Mesothelial cell of epicardium (in vitro differentiated cells): ENCODE data around the gene LHFPL6. TPM values are rescaled to one million over a fixed set of nuclear protein-coding genes. Genes with fewer than 3 reads are reported as not detected.

Source experiments
- DNase-seq, 2 experiments: peaks; one replicate each; pipeline ENCODE4 v3.0.0; 2021; ENCODE audit warnings: low spot score in 2 of 2; ENCODE audit not compliant: unreplicated experiment in 2 of 2
- H3K27ac Mint-ChIP-seq: 2 replicates; pipeline ENCODE4 v1.8.0; 2021; ENCODE audit warnings: mixed read lengths
- H3K27me3 Mint-ChIP-seq: 2 replicates; pipeline ENCODE4 v1.8.0; 2021; ENCODE audit warnings: low read depth, mixed read lengths
- H3K36me3 Mint-ChIP-seq: 2 replicates; pipeline ENCODE4 v1.8.0; 2021; ENCODE audit warnings: mixed read lengths
- H3K4me1 Mint-ChIP-seq: 2 replicates; pipeline ENCODE4 v1.8.0; 2021; ENCODE audit warnings: mixed read lengths
- H3K4me3 Mint-ChIP-seq: 2 replicates; pipeline ENCODE4 v1.8.0; 2021; ENCODE audit warnings: mild to moderate bottlenecking, moderate library complexity, mixed read lengths
- H3K9me3 Mint-ChIP-seq: 2 replicates; pipeline ENCODE4 v1.8.0; 2021; ENCODE audit warnings: mixed read lengths
- total RNA-seq: library from RNA; stranded (reverse); gene quantifications from 3 replicates; pipeline ENCODE4 v1.2.1, GENCODE V29; 2021
- TF ChIP-seq, protein P1 (sequence below): fragments of 200-600 bp; sonication (generic); IDR thresholded peaks from one replicate; pipeline ENCODE4 v1.5.0; 2021; ENCODE audit warnings: antibody characterized with exemption; ENCODE audit not compliant: unreplicated experiment

LHFPL6 gene
- total RNA-seq, 1 donor from 2014 or later = 18.2 TPM

DNA sequence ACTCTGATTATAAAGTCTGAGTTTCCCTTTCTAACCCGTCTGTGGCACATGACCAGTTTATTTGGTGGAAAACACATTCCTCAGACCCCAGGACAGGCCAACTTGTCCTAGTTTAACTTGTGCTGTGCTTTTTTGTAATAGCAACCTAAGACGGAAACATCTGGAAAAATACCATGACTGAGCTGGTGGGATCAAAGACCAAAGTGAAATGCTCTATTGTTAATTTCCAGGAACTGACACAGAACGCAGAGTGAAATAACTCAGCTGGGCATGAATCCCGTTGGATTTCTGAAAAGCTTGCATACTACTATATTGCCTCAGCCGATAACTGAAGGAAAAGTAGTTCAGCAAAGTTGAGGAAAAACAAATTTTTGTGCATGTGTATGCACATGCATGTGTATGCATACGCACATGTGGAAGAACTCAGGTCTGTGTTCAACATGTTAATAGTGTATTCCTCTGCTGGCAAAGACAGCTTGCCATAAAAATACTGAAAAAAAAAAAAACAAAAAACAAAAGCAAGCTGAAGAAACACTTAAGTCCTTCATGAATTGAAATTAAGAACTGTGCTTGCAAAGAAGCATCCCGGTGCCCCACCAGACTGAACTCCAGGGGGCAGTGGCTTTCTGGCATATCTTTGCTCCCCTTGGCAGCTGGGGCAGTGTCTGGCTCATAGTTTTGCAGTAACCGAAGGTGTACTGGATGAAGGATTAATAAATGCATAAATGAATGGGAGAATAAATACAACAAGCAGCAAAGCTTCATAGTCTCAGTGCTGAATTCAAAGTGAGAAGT is 187.8 kb downstream of the LHFPL6 start:
- Mint-ChIP-seq H3K27me3 (no peaks in the 10 kb centered on the region), H3K36me3 (no peaks in the 10 kb centered on the region), H3K9me3 (peaks cover 4% of the 10 kb centered on the region), H3K4me1 (peaks cover 50% of the 10 kb centered on the region), H3K27ac (no peak overlapping the region), H3K4me3 (no peak overlapping the region)
- no peak for DNase-seq
- TF ChIP-seq, protein P1, sequence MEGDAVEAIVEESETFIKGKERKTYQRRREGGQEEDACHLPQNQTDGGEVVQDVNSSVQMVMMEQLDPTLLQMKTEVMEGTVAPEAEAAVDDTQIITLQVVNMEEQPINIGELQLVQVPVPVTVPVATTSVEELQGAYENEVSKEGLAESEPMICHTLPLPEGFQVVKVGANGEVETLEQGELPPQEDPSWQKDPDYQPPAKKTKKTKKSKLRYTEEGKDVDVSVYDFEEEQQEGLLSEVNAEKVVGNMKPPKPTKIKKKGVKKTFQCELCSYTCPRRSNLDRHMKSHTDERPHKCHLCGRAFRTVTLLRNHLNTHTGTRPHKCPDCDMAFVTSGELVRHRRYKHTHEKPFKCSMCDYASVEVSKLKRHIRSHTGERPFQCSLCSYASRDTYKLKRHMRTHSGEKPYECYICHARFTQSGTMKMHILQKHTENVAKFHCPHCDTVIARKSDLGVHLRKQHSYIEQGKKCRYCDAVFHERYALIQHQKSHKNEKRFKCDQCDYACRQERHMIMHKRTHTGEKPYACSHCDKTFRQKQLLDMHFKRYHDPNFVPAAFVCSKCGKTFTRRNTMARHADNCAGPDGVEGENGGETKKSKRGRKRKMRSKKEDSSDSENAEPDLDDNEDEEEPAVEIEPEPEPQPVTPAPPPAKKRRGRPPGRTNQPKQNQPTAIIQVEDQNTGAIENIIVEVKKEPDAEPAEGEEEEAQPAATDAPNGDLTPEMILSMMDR = no peak

DNA sequence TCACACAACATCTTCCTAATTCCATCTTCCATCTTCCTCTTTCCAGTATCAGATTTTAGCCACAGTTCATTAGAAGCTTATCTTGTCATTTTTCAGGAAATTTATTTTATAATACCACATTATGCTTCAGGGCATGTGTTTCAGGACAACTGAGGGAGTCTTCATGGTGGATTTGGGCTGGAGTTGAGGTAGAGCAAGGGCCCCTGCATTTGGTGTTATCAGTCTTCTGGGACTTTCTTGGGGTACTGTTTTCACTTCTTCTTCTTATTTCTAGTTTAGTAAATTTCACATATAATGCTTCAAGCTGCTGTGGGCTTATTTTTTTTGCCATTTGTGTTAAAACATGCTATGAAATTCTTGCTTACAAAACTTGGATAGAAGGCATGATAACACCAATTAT is 188.7 kb downstream of the LHFPL6 start:
- no peak overlapping the region for H3K27ac Mint-ChIP-seq
- H3K36me3 Mint-ChIP-seq = no peaks in the 10 kb centered on the region
- TF ChIP-seq, protein P1 = no peak
- no peak overlapping the region for H3K4me3 Mint-ChIP-seq
- H3K27me3 Mint-ChIP-seq = no peaks in the 10 kb centered on the region
- no peak for DNase-seq
- peaks cover 4% of the 10 kb centered on the region for H3K9me3 Mint-ChIP-seq
- peaks cover 57% of the 10 kb centered on the region for H3K4me1 Mint-ChIP-seq

DNA sequence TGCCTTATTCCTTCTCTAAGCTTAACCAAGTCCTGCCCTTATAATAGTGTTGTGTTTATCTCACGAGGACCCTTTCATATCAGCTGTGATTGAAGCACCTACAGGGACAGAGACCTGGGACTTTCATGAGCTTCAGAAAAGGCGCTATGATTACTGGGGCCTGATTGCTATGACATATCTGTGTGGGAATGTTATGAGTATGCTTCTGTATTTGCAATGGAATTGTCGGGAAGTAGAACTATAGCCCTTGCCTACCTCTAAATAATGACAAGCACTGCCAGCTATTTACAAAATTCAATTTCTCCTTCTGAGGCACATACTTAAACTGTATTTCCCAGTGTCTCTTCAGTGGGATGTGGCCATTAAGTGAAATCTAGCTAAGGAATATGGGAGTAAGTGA is 191.5 kb downstream of the LHFPL6 start:
- H3K27ac Mint-ChIP-seq = no peak overlapping the region
- TF ChIP-seq, protein P1 = no peak
- no peak overlapping the region for H3K4me3 Mint-ChIP-seq
- DNase-seq = no peak
- H3K4me1 Mint-ChIP-seq = peaks cover 37% of the 10 kb centered on the region
- no peaks in the 10 kb centered on the region for H3K36me3 Mint-ChIP-seq
- no peaks in the 10 kb centered on the region for H3K27me3 Mint-ChIP-seq
- peaks cover 4% of the 10 kb centered on the region for H3K9me3 Mint-ChIP-seq

DNA sequence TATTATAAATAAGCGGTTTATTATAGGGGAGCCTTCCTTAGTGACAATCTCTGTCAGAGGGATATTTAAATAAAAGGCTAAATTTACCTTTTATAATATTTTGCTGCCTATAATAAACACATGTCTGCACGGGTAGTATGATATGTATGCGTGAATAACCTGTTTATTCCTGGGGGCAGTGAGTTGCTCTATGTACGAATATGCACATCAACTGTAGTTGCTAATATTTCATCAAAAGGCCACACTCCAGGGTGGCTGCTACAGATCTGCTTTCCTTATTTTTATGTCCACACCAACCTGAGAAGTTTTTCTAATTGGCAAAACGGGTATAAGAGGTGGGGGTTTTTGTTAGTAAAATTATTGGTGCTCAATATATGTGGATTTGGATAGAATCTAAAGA is 192.0 kb downstream of the LHFPL6 start:
- no peaks in the 10 kb centered on the region for H3K36me3 Mint-ChIP-seq
- TF ChIP-seq, protein P1 = no peak
- H3K27me3 Mint-ChIP-seq = no peaks in the 10 kb centered on the region
- DNase-seq = no peak
- no peak overlapping the region for H3K4me3 Mint-ChIP-seq
- no peak overlapping the region for H3K27ac Mint-ChIP-seq
- peaks cover 34% of the 10 kb centered on the region for H3K4me1 Mint-ChIP-seq
- peaks cover 4% of the 10 kb centered on the region for H3K9me3 Mint-ChIP-seq

DNA sequence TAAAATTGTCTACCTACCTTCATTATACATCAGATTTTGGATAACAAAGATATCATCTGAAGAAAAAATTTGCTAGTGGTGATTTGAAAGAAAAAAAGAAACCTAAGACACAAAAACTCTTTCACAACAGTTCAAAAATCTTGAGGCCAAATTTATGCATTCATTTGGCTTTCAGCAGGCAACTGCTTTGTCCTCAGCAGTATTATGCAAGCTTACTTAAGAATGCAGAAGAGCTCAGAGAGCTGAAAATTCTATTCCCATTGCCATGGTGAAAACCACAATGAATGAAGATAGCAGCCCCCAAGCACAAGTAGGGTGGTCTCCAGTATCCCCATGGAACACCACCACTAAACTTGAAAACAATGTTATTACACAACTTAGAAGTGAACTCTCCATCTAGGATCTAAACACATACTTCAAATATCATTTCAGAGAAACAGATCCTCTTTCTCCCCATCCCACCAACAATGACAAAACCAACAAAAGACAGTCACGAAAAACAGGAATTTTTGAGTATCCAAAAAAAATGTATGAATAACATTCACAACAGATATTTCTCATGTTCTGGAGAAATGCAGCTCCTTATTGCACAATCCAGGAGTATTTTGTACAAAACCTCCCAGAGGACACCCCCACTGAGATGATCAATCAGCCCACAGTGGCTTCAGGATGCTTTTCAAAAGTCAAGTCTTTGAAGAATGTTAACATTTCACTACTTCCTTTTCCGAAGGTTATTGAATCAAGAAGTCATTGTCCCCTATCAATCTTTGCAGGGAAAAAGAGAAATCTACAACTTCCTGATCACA is 192.7 kb downstream of the LHFPL6 start:
- no peak for DNase-seq

More for the DNA sequence above, 192.7 kb downstream of the LHFPL6 start:
- Mint-ChIP-seq H3K27ac (peak overlapping the region; percentile 55), H3K4me3 (no peak overlapping the region), H3K4me1 (peaks cover 35% of the 10 kb centered on the region), H3K9me3 (peaks cover 4% of the 10 kb centered on the region), H3K27me3 (no peaks in the 10 kb centered on the region), H3K36me3 (no peaks in the 10 kb centered on the region)
- TF ChIP-seq, protein P1 = no peak
